Esophagus muscularis mucosa (tissue), 4 donors: ENCODE data around the gene SLC4A5. TPM values are rescaled to one million over a fixed set of nuclear protein-coding genes. Genes with fewer than 3 reads are reported as not detected.

Experiments used
- DNase-seq: peaks from one replicate; pipeline ENCODE4 v3.0.0-alpha.2; 2017; ENCODE audit errors: extremely low spot score
- H3K27ac ChIP-seq, 4 donors: fragments of 200-600 bp; sonication (generic); replicated peaks in 1 of 4; 1 replicate in 3 of 4; 2 replicates in 1 of 4; pipeline ENCODE4 v1.5.1; 2016 to 2019; ENCODE audit warnings: mild to moderate bottlenecking in 1 of 4
- H3K27me3 ChIP-seq, 4 donors: fragments of 200-600 bp; sonication (generic); one replicate each; pipeline versions ENCODE4 v1.5.1 to v1.6.0; 2016 to 2019
- H3K36me3 ChIP-seq, 4 donors: fragments of 200-600 bp; sonication (generic); one replicate each; pipeline ENCODE4 v1.5.1; 2016 to 2019
- H3K4me1 ChIP-seq, 4 donors: fragments of 200-600 bp; sonication (generic); one replicate each; pipeline ENCODE4 v1.5.1; 2016 to 2019
- H3K4me3 ChIP-seq, 4 donors: fragments of 200-600 bp; sonication (generic); 1 replicate in 2 of 4; 2 replicates in 2 of 4; pipeline ENCODE4 v1.5.1; 2016 to 2019; ENCODE audit warnings: mild to moderate bottlenecking in 4 of 4, moderate library complexity in 1 of 4
- H3K9me3 ChIP-seq, 4 donors: fragments of 200-600 bp; sonication (generic); 1 replicate in 3 of 4; 2 replicates in 1 of 4; pipeline ENCODE4 v1.5.1; 2016 to 2019
- CTCF ChIP-seq, 3 experiments: fragments of 200-600 bp in 2 of 3; fragments of 450-650 bp in 1 of 3; sonication (generic) in 2 of 3; IDR thresholded peaks; one replicate each; pipeline ENCODE4 v1.5.1; 2017 to 2019; ENCODE audit warnings: antibody characterized with exemption in 3 of 3, mild to moderate bottlenecking in 2 of 3, moderate library complexity in 1 of 3
- EP300 ChIP-seq: sonication (generic); formaldehyde crosslinking; IDR thresholded peaks from one replicate; pipeline ENCODE4 v1.6.1; 2017; ENCODE audit warnings: antibody characterized with exemption
- POLR2A ChIP-seq: fragments of 450-650 bp; IDR thresholded peaks from one replicate; pipeline ENCODE4 v1.6.1; 2017; ENCODE audit warnings: antibody characterized with exemption, moderate library complexity, mild to moderate bottlenecking, low read depth
- POLR2AphosphoS5 ChIP-seq, 2 donors: sonication (generic); formaldehyde crosslinking; IDR thresholded peaks; one replicate each; pipeline ENCODE4 v1.6.1; 2017; ENCODE audit warnings: antibody characterized with exemption in 2 of 2
- WGBS: methylation state at CpG from one replicate; pipeline ENCODE4 v1.1.5; 2018; 5-methylcytosine and 5-hydroxymethylcytosine counted together
- intact Hi-C: fragments of 100-400 bp; cut with DNase I; formaldehyde crosslinking; loops from one replicate; pipeline ENCODE4 v1.15.1; 2023
- small RNA-seq, 3 donors: library from RNA; depleted of rRNA; stranded (forward); fragments of <200 nt; gene quantifications; one replicate each; pipeline ENCODE3, GENCODE V24; 2016
- total RNA-seq, 4 donors: library from RNA; depleted of rRNA; stranded (reverse); fragments of >200 nt; gene quantifications; one replicate each; pipeline versions ENCODE4 v1.1.0 to v1.2.1, GENCODE V29; 2016

SLC4A5 gene
- total RNA-seq, 4 donors from 2014 or later: 0.50 to 1.8 (median 1.4) TPM

GRCh38 chr2:74177696-74178095 lies 165.5 kb downstream of the SLC4A5 start:
- TF ChIP-seq EP300: no peak
- TF ChIP-seq POLR2AphosphoS5 (IDR thresholded peaks at IDR 0.05): no peak
- TF ChIP-seq POLR2A: no peak
- TF ChIP-seq CTCF (IDR thresholded peaks at IDR 0.05): no peak
- intact Hi-C loops: no loop called here
- H3K4me1 ChIP-seq: peaks cover 36 to 56% (median 50%) of the 10 kb centered on the region in 4 donors

GRCh38 chr2:74174909-74175308 lies 168.3 kb downstream of the SLC4A5 start:
- no peak overlapping the region for H3K4me3 ChIP-seq
- H3K4me1 ChIP-seq: peaks cover 37 to 66% (median 59%) of the 10 kb centered on the region in 4 donors
- no peak for DNase-seq
- TF ChIP-seq EP300 (no peak), POLR2A (no peak), POLR2AphosphoS5 (IDR thresholded peaks at IDR 0.05) (no peak), CTCF (IDR thresholded peaks at IDR 0.05) (no peak)
- H3K9me3 ChIP-seq: no peaks in the 10 kb centered on the region
- 94% methylated on average over 1 of the region's 1 CpG for WGBS
- intact Hi-C loops: no loop called here
- peaks cover 16 to 27% (median 21%) of the 10 kb centered on the region in 4 donors for H3K36me3 ChIP-seq
- H3K27ac ChIP-seq: no peak overlapping the region
- no peaks in the 10 kb centered on the region for H3K27me3 ChIP-seq

More at GRCh38 chr2:74177696-74178095, 165.5 kb downstream of the SLC4A5 start:
- no peaks in the 10 kb centered on the region for H3K27me3 ChIP-seq
- H3K4me3 ChIP-seq: peak overlapping the region; percentile 86 to 94 (median 89)
- no peak for DNase-seq
- no peaks in the 10 kb centered on the region for H3K36me3 ChIP-seq
- H3K9me3 ChIP-seq: no peaks in the 10 kb centered on the region
- H3K27ac ChIP-seq: peak overlapping the region; percentile 93 to 98 (median 96)

- no peak for TF ChIP-seq POLR2AphosphoS5 (IDR thresholded peaks at IDR 0.05)
- no peak for TF ChIP-seq CTCF (IDR thresholded peaks at IDR 0.05)
- TF ChIP-seq POLR2A: no peak
- no peak for TF ChIP-seq EP300
- no peaks in the 10 kb centered on the region for H3K9me3 ChIP-seq
- H3K27me3 ChIP-seq: no peaks in the 10 kb centered on the region
- H3K4me3 ChIP-seq: no peak overlapping the region
- intact Hi-C loops: no loop called here
- peaks cover 3 to 17% (median 12%) of the 10 kb centered on the region in 4 donors for H3K4me1 ChIP-seq
- no peak for DNase-seq
- no peak overlapping the region for H3K27ac ChIP-seq
- WGBS: 69% methylated on average over 2 of the region's 2 CpGs
- H3K36me3 ChIP-seq: peaks cover 64 to 87% (median 76%) of the 10 kb centered on the region in 4 donors
These were observed 174.5 kb downstream of the SLC4A5 start for GRCh38 chr2:74168739-74169138.

Small RNA genes within 50 kb of the gene (small RNA-seq; reads per million reads assigned to genes)
- gene RNU6-542P: 0 reads per million in 3 donors
- gene TAF13P2: 0 reads per million in 3 donors

Other genes starting within 250 kb of the SLC4A5 start
- 10 to 100 TPM; 29.4 to 46.9 (median 42.8) TPM for gene BOLA3, start 195.5 kb downstream of the SLC4A5 start, total RNA-seq
- gene MOB1A, start 164.5 kb downstream of the SLC4A5 start, total RNA-seq: 100 to 1,000 TPM; 102 to 129 (median 106) TPM
- gene MTHFD2, start 144.8 kb downstream of the SLC4A5 start, total RNA-seq: 10 to 100 TPM; 22.0 to 80.8 (median 43.5) TPM
- gene DCTN1, start 36.9 kb upstream of the SLC4A5 start, total RNA-seq: 100 to 1,000 TPM; 136 to 188 (median 162) TPM
- gene C2orf81, start 78.2 kb upstream of the SLC4A5 start, total RNA-seq: 1 to 10 TPM in 3 of 4 donors, under 1 TPM in 1; 0.66 to 4.6 (median 3.2) TPM
- 10 to 100 TPM in 2 of 4 donors, 1 to 10 TPM in 2; 7.6 to 14.6 (median 11.9) TPM for gene WDR54, start 78.3 kb upstream of the SLC4A5 start, total RNA-seq
- gene RTKN, start 98.5 kb upstream of the SLC4A5 start, total RNA-seq: 10 to 100 TPM in 2 of 4 donors, 1 to 10 TPM in 2; 8.4 to 14.1 (median 11.3) TPM
- gene INO80B, start 111.7 kb upstream of the SLC4A5 start, total RNA-seq: 10 to 100 TPM in 3 of 4 donors, 1 to 10 TPM in 1; 8.7 to 16.6 (median 10.6) TPM
- 10 to 100 TPM; 40.0 to 56.4 (median 47.2) TPM for gene WBP1, start 115.0 kb upstream of the SLC4A5 start, total RNA-seq
- 10 to 100 TPM; 20.8 to 38.7 (median 28.3) TPM for gene MOGS, start 122.0 kb upstream of the SLC4A5 start, total RNA-seq
- 10 to 100 TPM; 15.4 to 40.4 (median 38.8) TPM for gene MRPL53, start 129.3 kb upstream of the SLC4A5 start, total RNA-seq
- gene CCDC142, start 139.6 kb upstream of the SLC4A5 start, total RNA-seq: 10 to 100 TPM in 3 of 4 donors, 1 to 10 TPM in 1; 9.6 to 27.8 (median 19.2) TPM
- gene TTC31, start 139.7 kb upstream of the SLC4A5 start, total RNA-seq: 10 to 100 TPM; 17.4 to 23.0 (median 20.6) TPM
- gene LBX2, start 156.2 kb upstream of the SLC4A5 start, total RNA-seq: 1 to 10 TPM in 1 of 4 donors, under 1 TPM in 3; 0.32 to 1.7 (median 0.84) TPM
- gene PCGF1, start 164.3 kb upstream of the SLC4A5 start, total RNA-seq: 10 to 100 TPM; 11.3 to 14.1 (median 12.7) TPM
- gene TLX2, start 171.0 kb upstream of the SLC4A5 start, total RNA-seq: under 1 TPM in 3 of 4 donors, not detected in 1; 0.42 to 0.99 (median 0.84) TPM
- gene DQX1, start 182.8 kb upstream of the SLC4A5 start, total RNA-seq: not detected
- 10 to 100 TPM; 83.6 to 95.1 (median 89.6) TPM for gene AUP1, start 186.3 kb upstream of the SLC4A5 start, total RNA-seq
- gene HTRA2, start 186.5 kb upstream of the SLC4A5 start, total RNA-seq: 10 to 100 TPM; 29.7 to 37.9 (median 31.9) TPM
- gene LOXL3, start 210.5 kb upstream of the SLC4A5 start, total RNA-seq: 1 to 10 TPM; 7.1 to 8.6 (median 7.7) TPM
- 10 to 100 TPM; 11.9 to 26.5 (median 19.3) TPM for gene DOK1, start 211.3 kb upstream of the SLC4A5 start, total RNA-seq